Activated T-helper 17 cell treated with anti-CD3 and anti-CD28 coated beads, Interleukin-2, amount 50 U/mL, for 72 hours (primary cell): ENCODE data around the gene NTN5. TPM values are rescaled to one million over a fixed set of nuclear protein-coding genes. Genes with fewer than 3 reads are reported as not detected.
A peak's percentile ranks its signal among the peaks of the same experiment; 100 is the strongest.
"Not testable (repeated sequence)": the region's sequence is repeated elsewhere in the genome, so short reads cannot be mapped to it uniquely, and the experiment has no call there.

Source experiments
- ATAC-seq: fragments of 150-1000 bp; cut with Tn5 transposase; replicated peaks from 2 replicates; pipeline ENCODE4 v1.10.0; 2021; ENCODE audit warnings: mild to moderate bottlenecking, moderate library complexity
- H3K27ac Mint-ChIP-seq: one replicate; pipeline ENCODE4 v1.8.0; 2022; ENCODE audit warnings: mixed read lengths
- H3K27me3 Mint-ChIP-seq: one replicate; pipeline ENCODE4 v1.8.0; 2022; ENCODE audit warnings: mixed read lengths
- H3K36me3 Mint-ChIP-seq: one replicate; pipeline ENCODE4 v1.8.0; 2022; ENCODE audit warnings: low read depth, mild to moderate bottlenecking, mixed read lengths
- H3K4me1 Mint-ChIP-seq: one replicate; pipeline ENCODE4 v1.8.0; 2022; ENCODE audit warnings: mixed read lengths
- H3K4me3 Mint-ChIP-seq: one replicate; pipeline ENCODE4 v1.8.0; 2022; ENCODE audit warnings: mild to moderate bottlenecking, mixed read lengths
- H3K9me3 Mint-ChIP-seq: one replicate; pipeline ENCODE4 v1.8.0; 2022; ENCODE audit warnings: mixed read lengths
- total RNA-seq, 2 donors: library from RNA; stranded (reverse); gene quantifications; one replicate each; pipeline ENCODE4 v1.2.3, GENCODE V29; 2022

The NTN5 gene, protein sequence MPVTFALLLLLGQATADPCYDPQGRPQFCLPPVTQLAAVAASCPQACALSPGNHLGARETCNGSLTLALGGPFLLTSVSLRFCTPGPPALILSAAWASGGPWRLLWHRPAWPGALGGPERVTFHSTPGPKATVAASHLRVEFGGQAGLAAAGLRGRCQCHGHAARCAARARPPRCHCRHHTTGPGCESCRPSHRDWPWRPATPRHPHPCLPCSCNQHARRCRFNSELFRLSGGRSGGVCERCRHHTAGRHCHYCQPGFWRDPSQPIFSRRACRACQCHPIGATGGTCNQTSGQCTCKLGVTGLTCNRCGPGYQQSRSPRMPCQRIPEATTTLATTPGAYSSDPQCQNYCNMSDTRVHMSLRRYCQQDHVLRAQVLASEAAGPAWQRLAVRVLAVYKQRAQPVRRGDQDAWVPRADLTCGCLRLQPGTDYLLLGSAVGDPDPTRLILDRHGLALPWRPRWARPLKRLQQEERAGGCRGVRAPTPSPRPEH
- total RNA-seq: 1 to 10 TPM in 1 of 2 donors, under 1 TPM in 1; 0.65 to 2.9 TPM

DNA sequence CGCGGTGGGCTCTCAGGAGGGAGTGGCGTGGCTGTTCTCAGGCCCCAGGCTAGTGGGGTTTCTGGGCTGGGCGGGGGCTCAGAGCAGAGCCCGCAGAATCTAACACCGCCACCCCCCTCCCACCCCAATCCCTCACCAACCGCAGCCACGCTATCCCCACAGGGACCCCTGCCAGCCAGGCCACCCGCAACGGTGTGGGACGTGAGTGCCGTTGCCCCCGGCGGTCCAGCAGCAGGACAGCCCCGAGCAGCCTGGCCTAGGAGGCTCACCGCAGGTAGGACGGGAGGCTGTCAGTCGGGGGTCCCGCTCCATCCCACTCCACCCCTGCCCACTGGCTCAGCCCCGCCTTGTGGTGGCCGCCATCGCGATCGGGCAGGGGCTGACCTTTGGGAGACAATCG, at the start of gene NTN5:
NTN5 (minus strand) TSS at position 24 of the 400 bp plus-strand sequence. CDS start 2,031 bp downstream, outside the sequence.
- Mint-ChIP-seq H3K27ac (no peak within 1 kb of the TSS), H3K4me1 (peaks cover 18% of the 10 kb centered on the region), H3K36me3 (no peaks in the 10 kb centered on the region), H3K9me3 (no peaks in the 10 kb centered on the region), H3K4me3 (no peak within 1 kb of the TSS), H3K27me3 (no peaks in the 10 kb centered on the region)
- no peak for ATAC-seq

DNA sequence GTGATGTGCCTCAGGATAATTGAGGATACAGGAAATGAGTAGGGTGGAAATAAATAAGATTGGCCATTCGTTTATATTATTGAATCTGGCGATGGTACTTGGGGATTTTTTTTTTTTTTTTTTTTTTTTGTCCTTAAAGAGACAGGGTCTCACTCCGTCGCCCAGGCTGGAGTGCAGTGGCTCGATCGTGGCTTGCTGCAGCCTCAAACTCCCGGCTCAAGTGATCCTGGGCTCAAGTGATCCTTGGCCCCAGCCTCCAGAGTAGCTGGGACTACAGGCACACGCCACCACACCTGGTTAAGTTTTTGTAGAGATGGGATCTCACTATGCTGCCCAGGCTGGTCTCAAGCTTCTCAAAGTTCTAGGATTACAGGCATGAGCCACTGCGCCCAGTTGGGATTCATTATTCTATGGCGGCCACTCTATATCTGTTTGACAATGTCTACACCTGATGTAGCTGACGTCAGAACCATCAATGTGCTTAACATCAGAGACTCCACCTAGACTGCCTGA, 49.4 kb upstream of the NTN5 start:
- no peaks in the 10 kb centered on the region for H3K27me3 Mint-ChIP-seq
- no peak for ATAC-seq
- H3K27ac Mint-ChIP-seq: no peak overlapping the region
- no peaks in the 10 kb centered on the region for H3K36me3 Mint-ChIP-seq
- peaks cover 13% of the 10 kb centered on the region for H3K9me3 Mint-ChIP-seq
- H3K4me3 Mint-ChIP-seq: peak overlapping the region; percentile 23
- H3K4me1 Mint-ChIP-seq: peaks cover 22% of the 10 kb centered on the region

DNA sequence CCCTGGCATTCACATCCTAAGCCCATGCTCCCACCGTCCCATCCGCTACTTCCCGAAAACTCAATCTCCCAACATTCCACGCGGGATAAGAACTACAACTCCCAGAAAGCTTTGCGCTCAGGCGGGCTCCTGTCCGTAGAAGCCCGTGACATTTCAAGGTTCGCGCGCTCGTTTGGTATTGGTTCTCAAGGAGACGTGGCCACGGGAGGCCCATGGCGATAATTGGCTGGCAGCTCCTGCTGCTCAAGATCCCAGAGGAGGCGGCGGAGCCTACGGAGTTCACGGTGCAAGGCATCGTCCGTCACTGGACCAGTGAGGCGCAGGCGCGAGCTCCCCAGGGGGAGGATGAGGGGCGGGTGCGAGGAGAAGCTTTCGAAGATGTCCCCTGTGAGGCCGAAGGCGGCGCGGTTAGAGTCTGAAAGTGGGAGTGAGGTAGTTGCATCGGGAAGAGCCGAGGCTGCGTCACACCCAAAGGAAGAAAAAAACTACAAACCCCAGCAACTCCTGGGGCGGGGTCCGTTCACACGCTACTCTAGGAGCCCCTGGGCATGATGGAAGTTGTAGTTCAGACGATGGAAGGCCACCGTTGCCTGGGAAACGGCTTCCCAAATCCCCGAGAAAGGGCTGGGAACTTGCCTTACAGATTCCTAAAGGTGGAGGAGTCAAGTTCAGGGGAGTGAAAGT, 47.9 kb upstream of the NTN5 start:
- Mint-ChIP-seq H3K27ac (peak overlapping the region; percentile 97), H3K4me3 (peak overlapping the region; percentile 93)

DNA sequence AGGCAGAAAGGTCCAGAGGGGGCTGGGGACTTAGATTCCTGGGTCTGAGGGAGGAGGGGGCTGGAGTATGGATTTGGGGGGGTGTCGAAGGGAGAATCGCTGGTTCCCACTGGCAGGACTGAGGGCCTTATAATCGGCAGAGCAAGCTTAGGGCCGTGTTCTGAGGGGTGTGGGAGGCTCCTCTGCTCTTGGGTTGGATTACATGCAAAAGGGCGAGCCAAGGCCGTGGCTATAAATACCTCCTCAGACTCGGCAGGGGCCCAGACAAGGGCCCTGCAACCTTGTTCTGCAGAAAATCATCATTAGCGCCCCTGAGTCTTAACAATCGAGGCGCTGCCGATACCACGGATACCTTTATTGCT, 47.4 kb upstream of the NTN5 start:
- no peak for ATAC-seq
- Mint-ChIP-seq H3K27ac (peak overlapping the region; percentile 97), H3K9me3 (peaks cover 4% of the 10 kb centered on the region), H3K4me3 (peak overlapping the region; percentile 93), H3K27me3 (no peaks in the 10 kb centered on the region), H3K36me3 (no peaks in the 10 kb centered on the region), H3K4me1 (peaks cover 12% of the 10 kb centered on the region)

More for the DNA sequence above, 47.9 kb upstream of the NTN5 start:
- Mint-ChIP-seq H3K36me3 (no peaks in the 10 kb centered on the region), H3K27me3 (no peaks in the 10 kb centered on the region), H3K9me3 (peaks cover 7% of the 10 kb centered on the region), H3K4me1 (peaks cover 17% of the 10 kb centered on the region)
- peak; percentile 98 for ATAC-seq

DNA sequence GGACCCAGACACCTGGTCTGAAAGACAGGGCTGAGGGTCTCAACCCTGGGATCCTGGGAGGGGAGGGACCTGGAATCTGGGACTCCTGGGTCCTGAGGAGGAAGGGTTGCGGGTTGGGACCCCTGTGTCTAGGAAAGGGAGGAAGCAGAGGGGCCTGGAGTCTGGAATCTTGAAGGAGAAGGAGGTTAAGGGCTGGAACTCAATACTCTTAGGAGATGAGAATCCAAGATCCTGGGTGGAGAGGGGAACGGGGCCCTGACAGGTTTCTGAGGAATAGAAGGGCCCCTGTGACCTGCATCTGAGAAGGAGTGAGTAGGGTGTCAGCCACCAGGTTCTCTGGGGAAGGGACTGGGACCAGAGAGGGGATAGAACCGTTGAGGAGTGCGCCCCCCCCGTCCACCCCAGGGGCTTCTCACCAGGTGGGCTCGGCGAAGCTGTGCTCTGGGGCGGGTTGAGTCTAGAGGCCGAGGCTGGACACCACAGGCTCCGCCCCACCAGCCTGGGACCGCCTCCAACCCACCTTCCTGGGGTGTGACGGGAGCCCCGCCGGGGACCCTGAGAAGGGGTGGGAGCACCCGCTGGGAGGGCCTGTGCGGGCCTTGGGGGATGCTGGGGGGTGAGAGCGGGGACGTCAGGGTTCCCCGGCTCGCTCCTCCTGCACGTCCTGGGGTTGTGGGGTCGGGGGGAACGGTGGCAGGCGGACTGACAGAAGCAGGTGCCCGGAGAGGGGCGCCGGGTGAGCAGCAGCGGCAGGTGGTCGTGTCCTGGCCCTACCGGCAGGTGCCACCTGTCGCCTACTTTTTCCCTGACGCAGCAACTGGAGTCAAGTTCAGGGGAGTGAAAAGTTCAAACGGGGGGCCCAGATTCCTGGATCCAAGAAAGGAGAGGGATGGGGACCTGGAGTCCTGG, 46.7 kb upstream of the NTN5 start, which contains the start of gene MAMSTR:
MAMSTR (minus strand) TSS at position 463 of the 909 bp plus-strand sequence. CDS start 694 bp downstream, outside the sequence.
- peak within 1 kb of the TSS; percentile 93 for H3K4me3 Mint-ChIP-seq
- no peaks in the 10 kb centered on the region for H3K9me3 Mint-ChIP-seq
- peak within 1 kb of the TSS; percentile 97 for H3K27ac Mint-ChIP-seq
- no peak for ATAC-seq
- no peaks in the 10 kb centered on the region for H3K27me3 Mint-ChIP-seq
- no peaks in the 10 kb centered on the region for H3K36me3 Mint-ChIP-seq
- peaks cover 8% of the 10 kb centered on the region for H3K4me1 Mint-ChIP-seq

DNA sequence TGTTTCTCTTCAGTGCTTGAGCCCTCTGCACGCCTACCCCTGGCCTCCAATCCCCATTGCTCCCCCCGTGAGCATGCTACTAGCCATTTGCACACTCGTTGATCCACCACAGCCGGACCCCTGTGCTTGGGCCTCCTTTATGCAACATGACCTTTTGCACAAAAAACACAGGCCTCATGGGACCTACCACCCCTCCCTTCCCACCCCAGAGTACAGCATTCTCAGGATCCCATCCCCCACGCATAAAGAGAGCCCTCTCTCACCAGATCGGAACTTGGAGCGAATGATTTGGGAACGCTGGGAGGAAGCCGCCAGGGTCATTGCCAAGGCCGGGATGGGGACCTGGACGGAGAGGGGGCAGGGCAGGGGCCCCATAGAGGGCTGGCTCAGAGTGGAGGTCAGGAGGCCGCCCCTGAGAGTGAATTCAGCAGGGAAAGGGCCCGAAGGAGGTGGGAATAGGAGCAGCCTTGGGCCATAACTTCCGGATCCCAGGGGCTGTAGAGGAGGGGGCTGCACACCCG, 46.0 kb upstream of the NTN5 start:
- Mint-ChIP-seq H3K4me3 (no peak overlapping the region), H3K27me3 (no peaks in the 10 kb centered on the region), H3K27ac (no peak overlapping the region), H3K4me1 (peaks cover 8% of the 10 kb centered on the region), H3K9me3 (no peaks in the 10 kb centered on the region), H3K36me3 (no peaks in the 10 kb centered on the region)
- no peak for ATAC-seq

DNA sequence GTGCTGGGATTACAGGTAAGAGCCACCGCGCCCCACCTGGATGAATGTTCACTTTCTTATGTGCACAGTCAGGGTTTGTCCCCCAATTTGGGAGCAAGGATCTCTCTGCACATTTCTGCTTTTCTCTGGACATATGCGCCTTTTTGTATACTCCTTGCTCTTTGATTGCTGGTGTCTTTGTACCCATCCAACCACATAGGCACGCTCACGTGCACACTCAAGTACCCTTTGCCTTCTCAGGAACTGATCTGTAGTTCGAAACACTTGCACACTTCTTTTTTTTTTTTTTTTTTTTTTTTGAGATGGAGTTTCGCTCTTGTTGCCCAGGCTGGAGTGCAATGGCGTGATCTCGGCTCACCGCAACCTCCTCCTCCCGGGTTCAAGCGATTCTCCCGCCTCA, 45.3 kb upstream of the NTN5 start:
- ATAC-seq, H3K4me3 Mint-ChIP-seq, H3K4me1 Mint-ChIP-seq, H3K9me3 Mint-ChIP-seq, H3K27ac Mint-ChIP-seq, H3K36me3 Mint-ChIP-seq, H3K27me3 Mint-ChIP-seq: not testable (repeated sequence)

DNA sequence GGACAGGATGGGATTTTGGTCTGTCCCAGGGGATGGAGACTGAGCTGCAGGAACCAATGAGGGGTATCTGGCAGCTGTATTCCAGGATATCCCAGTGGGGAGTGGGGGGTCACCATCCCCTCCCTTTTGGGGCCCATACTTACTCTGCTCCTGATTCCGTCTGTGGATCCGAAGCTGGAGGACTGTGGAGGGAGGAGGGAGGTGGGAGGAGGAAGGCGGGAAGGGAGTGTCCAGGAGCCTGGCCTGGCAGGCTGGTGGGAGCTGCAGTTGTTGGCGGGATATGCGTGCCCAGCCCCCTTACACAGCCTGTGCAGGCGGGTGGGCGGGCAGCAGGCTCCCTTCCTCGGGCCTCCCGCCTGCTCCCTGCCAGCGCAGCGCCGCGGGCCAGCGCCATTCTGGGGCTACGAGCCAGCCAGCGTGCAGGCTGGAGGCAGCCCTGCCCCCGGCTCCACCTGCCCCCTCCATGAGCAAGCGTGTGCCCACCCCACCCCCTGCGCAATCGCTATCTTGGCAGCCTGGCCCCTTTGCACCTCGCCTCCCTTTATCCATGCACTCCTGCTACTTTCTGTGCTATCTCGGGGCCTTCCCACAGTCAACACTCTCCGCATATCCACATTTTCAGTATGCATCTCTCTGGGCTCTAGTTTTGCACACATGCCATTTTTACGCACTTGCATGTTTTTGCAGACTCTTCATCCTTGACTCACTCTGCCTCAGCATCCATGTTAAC, 43.9 kb upstream of the NTN5 start:
- H3K4me3 Mint-ChIP-seq: no peak overlapping the region
- H3K4me1 Mint-ChIP-seq: peaks cover 8% of the 10 kb centered on the region
- H3K27ac Mint-ChIP-seq: no peak overlapping the region
- ATAC-seq: no peak
- no peaks in the 10 kb centered on the region for H3K36me3 Mint-ChIP-seq
- no peaks in the 10 kb centered on the region for H3K9me3 Mint-ChIP-seq
- no peaks in the 10 kb centered on the region for H3K27me3 Mint-ChIP-seq

DNA sequence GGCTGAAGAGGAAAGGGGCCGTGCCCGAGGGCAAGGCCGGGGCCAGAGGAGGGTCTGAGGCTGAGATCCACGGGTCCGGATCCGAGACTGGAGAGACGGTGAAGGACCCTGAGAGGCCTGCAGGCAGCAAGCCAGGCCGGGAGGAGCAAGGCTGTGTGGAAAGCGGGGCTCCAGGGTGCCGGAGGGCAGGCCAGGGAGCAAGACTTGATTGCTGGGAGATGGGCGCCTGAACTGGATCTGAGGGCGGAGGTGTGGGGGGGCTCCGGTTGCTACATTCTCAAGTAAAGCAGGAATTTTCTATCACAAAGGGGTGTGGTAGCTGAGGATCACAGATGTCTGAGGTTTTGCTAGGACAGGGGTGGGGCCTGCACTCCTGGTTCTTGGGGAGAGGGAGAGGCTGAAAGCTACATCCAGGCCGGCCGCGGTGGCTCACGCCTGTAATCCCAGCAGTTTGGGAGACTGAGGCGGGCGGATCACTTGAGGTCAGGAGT, 42.9 kb upstream of the NTN5 start:
- Mint-ChIP-seq H3K4me3 (peak overlapping the region; percentile 90), H3K9me3 (no peaks in the 10 kb centered on the region), H3K27ac (no peak overlapping the region), H3K36me3 (no peaks in the 10 kb centered on the region), H3K27me3 (no peaks in the 10 kb centered on the region), H3K4me1 (peaks cover 5% of the 10 kb centered on the region)
- no peak for ATAC-seq

DNA sequence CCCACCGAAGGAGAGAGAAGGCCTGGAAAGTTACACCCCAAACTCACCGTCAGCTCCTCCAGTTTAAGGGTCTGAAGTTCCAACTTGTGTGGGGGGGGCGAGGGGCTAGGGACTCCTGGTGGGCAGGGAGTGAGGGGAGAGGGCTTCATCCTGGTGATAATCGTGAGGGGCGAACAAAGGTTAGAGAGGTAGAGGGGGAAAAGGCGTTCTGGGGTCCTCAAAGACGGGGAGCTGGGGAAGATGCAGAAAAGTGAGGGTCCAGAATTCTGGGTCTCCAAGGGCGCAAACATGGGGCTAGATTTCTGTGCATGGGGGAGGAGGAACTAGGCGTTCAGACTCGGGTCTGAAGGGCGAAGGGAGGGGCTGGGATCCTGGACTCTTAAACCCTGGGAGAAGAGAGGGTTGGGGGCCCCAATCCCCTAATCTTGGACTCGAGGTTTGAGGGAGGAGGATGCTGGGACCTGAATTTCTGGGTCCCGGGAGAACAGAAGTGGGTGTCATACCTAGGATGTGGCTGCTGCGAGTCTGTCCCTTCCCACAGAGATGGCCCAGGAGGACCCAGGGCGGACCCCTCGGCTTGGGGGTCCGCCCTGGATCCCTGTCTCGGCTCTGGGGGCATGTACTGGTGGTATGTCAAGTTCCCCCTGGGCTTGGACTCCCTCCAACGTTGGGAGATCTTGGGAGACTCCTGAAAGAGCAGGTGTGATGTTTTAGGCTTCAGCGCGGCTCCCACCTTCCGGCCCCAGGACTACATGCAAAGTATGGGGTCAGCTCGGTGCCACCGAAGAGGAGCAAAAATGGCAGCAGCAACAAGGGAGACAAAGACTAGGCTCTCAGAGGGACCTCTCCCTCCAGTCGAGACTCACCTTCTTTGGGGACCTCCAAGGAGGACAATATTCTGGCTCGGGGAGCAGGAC, 42.2 kb upstream of the NTN5 start:
- Mint-ChIP-seq H3K36me3 (no peaks in the 10 kb centered on the region), H3K4me1 (no peaks in the 10 kb centered on the region), H3K9me3 (no peaks in the 10 kb centered on the region), H3K27ac (peak overlapping the region; percentile 83), H3K4me3 (peak overlapping the region; percentile 90), H3K27me3 (no peaks in the 10 kb centered on the region)
- no peak for ATAC-seq

DNA sequence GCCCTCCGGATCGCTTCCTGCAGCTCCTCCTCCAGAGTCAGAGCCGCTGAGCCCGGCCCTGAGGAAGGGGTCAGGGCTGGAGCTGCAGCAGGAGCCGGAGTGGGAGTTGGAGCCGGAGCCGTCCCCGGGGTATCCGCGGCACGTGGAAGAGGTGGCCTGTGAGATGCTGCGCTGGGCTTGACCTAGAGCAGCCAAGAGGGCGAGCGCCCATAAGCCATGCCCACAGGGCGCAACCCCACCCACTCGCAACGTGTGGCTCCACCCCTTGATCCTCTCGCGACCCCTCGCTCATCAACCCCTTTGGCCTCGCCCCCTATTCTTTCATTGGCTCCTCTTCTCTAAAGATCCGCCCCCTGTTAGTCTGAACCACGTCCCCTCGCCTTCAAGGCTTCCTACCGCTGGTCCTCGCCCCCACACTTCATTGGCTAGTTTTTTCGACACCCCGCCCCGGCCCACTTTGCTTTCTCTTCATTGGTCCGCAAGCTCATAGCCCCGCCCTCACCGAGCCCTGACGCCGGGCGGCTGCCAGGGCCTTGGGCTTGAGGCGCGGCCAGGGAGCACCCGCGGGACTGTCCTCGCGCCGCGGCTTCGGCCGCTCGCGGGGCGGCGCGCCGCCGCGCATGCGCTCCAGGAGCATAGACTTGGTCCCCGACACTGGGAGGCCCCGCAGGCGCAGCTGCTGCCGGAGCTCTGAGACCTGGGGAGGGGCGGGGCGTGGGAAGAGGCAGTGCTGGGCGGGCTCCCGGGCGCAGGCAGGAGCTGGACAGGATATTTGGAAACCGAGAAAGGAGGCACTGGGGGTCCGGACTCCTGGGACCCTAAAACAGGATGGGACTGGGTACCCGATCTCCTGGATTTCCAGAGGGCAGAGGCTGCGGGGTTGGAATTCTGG, 41.3 kb upstream of the NTN5 start:
- Mint-ChIP-seq H3K27me3 (no peaks in the 10 kb centered on the region), H3K4me3 (peak overlapping the region; percentile 90), H3K36me3 (no peaks in the 10 kb centered on the region), H3K4me1 (no peaks in the 10 kb centered on the region), H3K9me3 (no peaks in the 10 kb centered on the region), H3K27ac (peak overlapping the region; percentile 83)
- ATAC-seq: peak; percentile 92
